Measurements from ENCODE around the gene ARHGAP4. TPM values are rescaled to one million over a fixed set of nuclear protein-coding genes. Genes with fewer than 3 reads are reported as not detected.

Gene ARHGAP4
- total RNA-seq, 4 donors from 2014 or later, result 10.9 to 26.0 (median 18.1) TPM

GRCh38 chrX:153952373-153953026 is 26.4 kb upstream of the ARHGAP4 start:
- peak overlapping the region; percentile 83 to 90 (median 88) for H3K27ac ChIP-seq
- H3K4me1 ChIP-seq, result peaks cover 0 to 78% (median 0%) of the 10 kb centered on the region in 3 donors
- no peak for TF ChIP-seq EP300 (IDR thresholded peaks at IDR 0.05)
- no peak for TF ChIP-seq POLR2A (IDR thresholded peaks at IDR 0.05)
- no peak for TF ChIP-seq POLR2AphosphoS5 (IDR thresholded peaks at IDR 0.05)
- TF ChIP-seq CTCF (IDR thresholded peaks at IDR 0.05), result no peak
- H3K9me3 ChIP-seq, result no peaks in the 10 kb centered on the region
- H3K36me3 ChIP-seq, result peaks cover 0 to 76% of the 10 kb centered on the region in 2 donors
- no peaks in the 10 kb centered on the region for H3K27me3 ChIP-seq
- ATAC-seq, result no peak
- H3K4me3 ChIP-seq, result peak overlapping the region in 1 of 2 donors; percentile 44
- no CpG with 5 or more reads among the region's 32 CpGs for WGBS, 2 donors (ENCODE audit: low coverage in 1 of 2)

GRCh38 chrX:153951683-153952372 is 25.8 kb upstream of the ARHGAP4 start:
- 80% methylated on average over 1 of the region's 28 CpGs; no CpG with 5 or more reads in 1 of the 2 donors for WGBS, 2 donors (ENCODE audit: low coverage in 1 of 2)

DNA sequence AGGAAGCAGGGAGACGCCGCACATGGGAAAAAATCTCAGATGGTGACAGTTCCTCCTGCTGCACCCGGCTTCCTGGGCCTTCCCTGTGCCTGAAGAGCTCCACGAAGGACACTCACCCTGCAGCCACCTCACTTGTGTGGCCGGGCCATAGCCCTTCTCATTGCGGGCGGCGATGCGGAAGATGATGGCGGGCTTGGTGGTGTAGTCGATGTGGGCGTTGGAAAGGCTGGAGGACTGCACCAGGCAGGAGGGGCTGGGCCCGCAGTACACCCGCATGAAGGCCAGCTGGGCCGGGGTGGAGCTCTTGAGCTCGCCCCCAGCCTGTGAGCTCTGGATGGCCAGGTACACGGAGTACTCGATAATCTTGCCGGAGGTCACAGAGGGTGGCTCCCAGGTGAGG is 24.1 kb upstream of the ARHGAP4 start:
- Histone ChIP-seq H3K4me3 (no peak overlapping the region), H3K27ac (peak overlapping the region in 3 of 4 donors; percentile 86 to 89 (median 87)), H3K4me1 (peaks cover 0 to 83% (median 0%) of the 10 kb centered on the region in 3 donors), H3K36me3 (peaks cover 0 to 52% of the 10 kb centered on the region in 2 donors), H3K27me3 (no peaks in the 10 kb centered on the region), H3K9me3 (no peaks in the 10 kb centered on the region)
- no peak for TF ChIP-seq CTCF (IDR thresholded peaks at IDR 0.05)
- TF ChIP-seq EP300 (IDR thresholded peaks at IDR 0.05), result no peak
- no peak for ATAC-seq
- 90% methylated on average over 2 of the region's 19 CpGs; no CpG with 5 or more reads in 1 of the 2 donors for WGBS, 2 donors (ENCODE audit: low coverage in 1 of 2)

More at GRCh38 chrX:153951683-153952372, 25.8 kb upstream of the ARHGAP4 start:
- H3K36me3 ChIP-seq, result peaks cover 0 to 69% of the 10 kb centered on the region in 2 donors
- no peaks in the 10 kb centered on the region for H3K9me3 ChIP-seq
- peak overlapping the region in 1 of 2 donors; percentile 44 for H3K4me3 ChIP-seq
- peaks cover 0 to 85% (median 0%) of the 10 kb centered on the region in 3 donors for H3K4me1 ChIP-seq
- no peaks in the 10 kb centered on the region for H3K27me3 ChIP-seq
- TF ChIP-seq POLR2A (IDR thresholded peaks at IDR 0.05) (no peak), CTCF (IDR thresholded peaks at IDR 0.05) (no peak)
- no peak for ATAC-seq
- H3K27ac ChIP-seq, result peak overlapping the region in 3 of 4 donors; percentile 83 to 89 (median 86)

DNA sequence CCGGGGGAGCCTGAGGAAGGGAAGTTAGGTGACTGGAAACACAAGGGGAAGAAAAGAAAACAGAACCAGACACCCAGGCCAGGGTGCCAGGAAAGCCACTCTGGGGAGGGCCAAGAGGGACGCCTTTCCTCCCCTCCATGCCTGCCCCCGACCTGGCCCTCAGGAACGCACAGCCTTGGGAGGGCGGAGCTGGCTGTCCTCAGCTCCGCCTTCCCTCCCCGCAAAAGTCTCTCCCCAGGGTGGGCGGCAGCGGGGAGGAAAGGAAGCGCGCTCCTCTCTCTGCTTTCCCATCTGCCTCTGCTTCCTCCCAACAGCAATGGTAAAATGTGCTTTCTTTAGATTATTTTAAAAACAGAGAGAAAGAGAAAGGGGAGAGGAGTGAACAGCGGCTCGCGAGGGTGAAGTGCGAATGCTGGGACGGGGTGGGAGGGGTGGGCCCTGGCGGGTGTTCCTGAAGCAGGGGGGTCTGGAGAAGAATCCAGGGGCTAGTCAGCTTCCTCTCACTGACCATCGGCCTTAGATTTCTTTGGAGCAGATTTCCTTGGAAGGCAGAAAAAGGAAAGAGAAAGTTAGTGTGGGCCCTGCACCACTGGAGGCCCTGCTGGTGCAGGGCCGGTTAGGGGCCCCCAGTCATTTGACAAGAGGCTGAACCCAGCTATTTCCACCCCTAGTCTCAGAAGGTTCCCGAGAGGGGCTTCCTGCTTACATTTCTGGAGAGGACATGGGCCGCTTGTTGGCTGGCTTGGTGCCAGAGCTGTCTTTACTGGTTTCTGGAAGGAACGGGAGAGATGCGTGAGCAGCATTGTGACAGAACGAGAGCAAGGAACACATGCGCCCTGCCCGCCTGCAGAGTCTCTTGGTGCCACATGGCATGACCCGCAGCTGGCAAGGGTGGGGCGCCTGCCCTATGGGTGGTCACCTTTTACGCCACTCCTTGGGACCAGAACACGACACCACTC is 23.1 kb upstream of the ARHGAP4 start:
- 73% methylated on average over 3 of the region's 30 CpGs; no CpG with 5 or more reads in 1 of the 2 donors for WGBS, 2 donors (ENCODE audit: low coverage in 1 of 2)
- TF ChIP-seq CTCF (IDR thresholded peaks at IDR 0.05) (no peak), EP300 (IDR thresholded peaks at IDR 0.05) (no peak), POLR2AphosphoS5 (IDR thresholded peaks at IDR 0.05) (no peak), POLR2A (IDR thresholded peaks at IDR 0.05) (no peak)
- ATAC-seq, result no peak
- Histone ChIP-seq H3K4me1 (peaks cover 0 to 74% (median 0%) of the 10 kb centered on the region in 3 donors), H3K4me3 (no peak overlapping the region), H3K36me3 (peaks cover 0 to 43% of the 10 kb centered on the region in 2 donors), H3K27ac (peak overlapping the region; percentile 39 to 89 (median 86)), H3K27me3 (no peaks in the 10 kb centered on the region), H3K9me3 (no peaks in the 10 kb centered on the region)
